ENCODE measurements around the gene AK8. TPM values are rescaled to one million over a fixed set of nuclear protein-coding genes. Genes with fewer than 3 reads are reported as not detected.
A peak's percentile ranks its signal among the peaks of the same experiment; 100 is the strongest.

The AK8 gene, protein sequence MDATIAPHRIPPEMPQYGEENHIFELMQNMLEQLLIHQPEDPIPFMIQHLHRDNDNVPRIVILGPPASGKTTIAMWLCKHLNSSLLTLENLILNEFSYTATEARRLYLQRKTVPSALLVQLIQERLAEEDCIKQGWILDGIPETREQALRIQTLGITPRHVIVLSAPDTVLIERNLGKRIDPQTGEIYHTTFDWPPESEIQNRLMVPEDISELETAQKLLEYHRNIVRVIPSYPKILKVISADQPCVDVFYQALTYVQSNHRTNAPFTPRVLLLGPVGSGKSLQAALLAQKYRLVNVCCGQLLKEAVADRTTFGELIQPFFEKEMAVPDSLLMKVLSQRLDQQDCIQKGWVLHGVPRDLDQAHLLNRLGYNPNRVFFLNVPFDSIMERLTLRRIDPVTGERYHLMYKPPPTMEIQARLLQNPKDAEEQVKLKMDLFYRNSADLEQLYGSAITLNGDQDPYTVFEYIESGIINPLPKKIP
- under 1 TPM; 0.10 to 0.36 TPM for total RNA-seq

DNA sequence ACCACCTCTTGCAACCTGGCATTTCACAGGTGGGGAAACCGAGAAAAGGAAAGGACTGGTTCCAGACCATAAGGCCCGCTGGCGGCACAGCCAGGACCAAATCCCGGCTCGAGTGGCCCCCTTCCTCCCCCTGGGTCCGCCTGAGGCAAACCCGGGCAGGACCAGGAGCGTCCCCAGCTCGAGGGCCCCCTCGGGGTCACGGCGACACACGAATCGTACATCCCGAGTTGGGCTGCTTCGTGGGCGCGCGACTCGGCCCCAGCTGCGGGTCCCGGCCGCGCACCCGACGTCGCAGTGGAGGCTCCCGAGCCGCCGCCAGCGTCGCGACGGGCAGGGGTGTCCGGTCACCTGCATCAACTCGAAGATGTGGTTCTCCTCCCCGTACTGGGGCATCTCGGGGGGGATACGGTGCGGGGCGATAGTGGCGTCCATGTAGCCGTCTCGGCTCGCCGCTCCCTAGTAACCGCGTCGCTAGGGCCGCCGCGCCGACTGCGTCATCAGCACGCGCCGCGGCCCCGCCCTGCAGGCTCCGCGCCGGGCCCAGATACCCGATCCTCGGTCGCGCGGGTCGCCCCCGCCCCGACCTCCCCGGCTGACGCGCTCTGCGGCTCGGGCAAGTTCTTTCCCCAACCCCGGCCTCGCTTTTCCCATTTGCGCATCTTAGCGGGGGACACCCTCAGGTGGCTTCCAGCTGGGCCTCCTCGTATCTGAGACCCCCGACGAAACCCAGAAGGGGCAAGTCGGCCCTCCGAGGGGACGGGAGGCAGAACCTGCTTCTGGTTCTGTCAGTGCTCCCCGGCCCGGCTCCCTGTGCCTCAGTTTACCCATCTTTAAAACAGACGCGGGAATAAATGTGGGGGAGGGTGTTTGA lies at the start of gene AK8:
Gene AK8, minus strand, starts transcription at position 461 of the 871 bp plus-strand sequence. Its CDS starts 29 bp downstream, at position 432.
- H3K9me3 Mint-ChIP-seq = no peaks in the 10 kb centered on the region
- peak within 1 kb of the TSS; percentile 12 for H3K27ac Mint-ChIP-seq
- H3K4me3 Mint-ChIP-seq = peak within 1 kb of the TSS; percentile 75
- no peaks in the 10 kb centered on the region for H3K36me3 Mint-ChIP-seq
- H3K4me1 Mint-ChIP-seq = peaks cover 13% of the 10 kb centered on the region
- H3K27me3 Mint-ChIP-seq = no peaks in the 10 kb centered on the region
- DNase-seq = peak; percentile 83

DNA sequence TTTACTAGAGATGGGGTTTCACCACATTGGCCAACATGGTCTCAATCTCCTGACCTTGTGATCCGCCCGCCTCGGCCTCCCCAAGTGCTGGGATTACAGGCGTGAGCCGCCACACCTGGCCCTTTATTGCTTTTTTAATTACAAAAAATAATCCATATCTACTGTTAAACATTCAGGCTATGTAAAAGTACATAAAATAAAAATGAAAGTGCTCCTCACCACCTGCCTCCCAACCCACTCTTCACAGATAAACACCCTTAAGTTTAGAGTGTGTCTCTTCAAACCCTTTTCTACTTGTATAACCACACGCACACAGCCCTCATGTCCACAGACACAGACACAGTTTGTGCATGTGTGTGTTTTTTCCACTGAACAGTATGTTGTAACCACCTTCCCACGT lies 49.6 kb upstream of the AK8 start:
- Mint-ChIP-seq H3K27me3 (no peaks in the 10 kb centered on the region), H3K4me3 (no peak overlapping the region), H3K9me3 (no peaks in the 10 kb centered on the region), H3K4me1 (peaks cover 2% of the 10 kb centered on the region), H3K27ac (no peak overlapping the region), H3K36me3 (peaks cover 8% of the 10 kb centered on the region)
- no peak for DNase-seq

DNA sequence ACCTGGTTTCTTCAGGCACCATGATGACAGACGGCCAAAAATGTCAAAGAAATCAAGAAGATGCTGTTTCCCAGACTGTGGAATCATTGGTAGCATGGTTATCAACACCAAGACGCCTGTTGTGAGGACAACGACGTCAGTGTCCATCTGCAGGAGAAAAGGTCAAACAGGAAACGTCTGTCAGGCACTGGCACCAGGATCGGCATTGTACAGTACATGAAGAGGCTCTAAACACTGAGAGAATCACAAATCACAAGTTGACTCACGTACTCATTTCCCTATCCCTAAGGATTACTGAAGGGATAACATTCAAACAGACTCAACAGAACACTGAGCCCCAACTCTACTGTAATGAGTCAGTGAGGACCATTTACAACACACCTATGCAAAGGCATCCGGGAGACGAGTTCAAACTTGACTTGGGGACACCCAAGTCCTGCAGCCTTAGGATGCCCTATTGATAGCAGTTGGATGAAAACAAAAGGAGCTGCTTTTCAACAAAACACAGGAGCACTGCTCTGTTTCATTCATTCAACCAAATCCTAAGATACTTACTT lies 45.3 kb upstream of the AK8 start:
- no peak for DNase-seq
- H3K9me3 Mint-ChIP-seq = no peaks in the 10 kb centered on the region
- no peak overlapping the region for H3K27ac Mint-ChIP-seq
- H3K36me3 Mint-ChIP-seq = peaks cover 6% of the 10 kb centered on the region
- no peaks in the 10 kb centered on the region for H3K27me3 Mint-ChIP-seq
- H3K4me3 Mint-ChIP-seq = no peak overlapping the region
- no peaks in the 10 kb centered on the region for H3K4me1 Mint-ChIP-seq

DNA sequence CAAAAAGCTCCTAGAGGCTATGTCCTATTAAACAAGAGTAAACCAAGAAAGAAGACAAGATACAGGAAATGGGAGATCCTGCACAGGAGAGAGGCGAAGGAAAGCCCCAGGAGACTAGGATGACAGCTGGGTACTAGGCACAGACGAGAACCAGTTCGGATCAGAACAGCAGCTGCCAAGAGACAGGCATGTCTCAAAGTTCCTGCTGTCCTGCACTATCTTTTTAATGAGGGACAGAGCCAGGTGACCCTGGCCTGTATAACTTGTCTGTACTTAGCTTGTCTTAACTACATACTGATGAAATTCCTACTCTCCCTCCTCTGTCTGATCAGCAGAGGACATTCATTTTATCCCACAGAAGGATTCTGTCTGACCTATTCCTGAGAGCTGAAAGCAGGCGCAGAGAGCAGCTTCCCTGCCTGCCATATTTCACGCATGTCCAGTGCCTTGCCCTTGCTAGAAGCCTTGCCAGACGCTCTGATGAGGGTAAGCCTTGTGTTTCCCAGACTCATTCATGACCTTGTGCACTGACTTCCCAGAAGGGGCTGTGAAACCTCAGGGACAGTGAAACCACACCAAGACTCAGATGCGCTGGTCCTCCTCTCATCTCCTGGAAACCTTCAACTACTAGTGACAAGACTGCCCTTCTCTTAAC lies 41.7 kb upstream of the AK8 start:
- DNase-seq = no peak
- no peaks in the 10 kb centered on the region for H3K4me1 Mint-ChIP-seq
- no peak overlapping the region for H3K4me3 Mint-ChIP-seq
- no peaks in the 10 kb centered on the region for H3K9me3 Mint-ChIP-seq
- peaks cover 16% of the 10 kb centered on the region for H3K36me3 Mint-ChIP-seq
- no peak overlapping the region for H3K27ac Mint-ChIP-seq
- no peaks in the 10 kb centered on the region for H3K27me3 Mint-ChIP-seq

DNA sequence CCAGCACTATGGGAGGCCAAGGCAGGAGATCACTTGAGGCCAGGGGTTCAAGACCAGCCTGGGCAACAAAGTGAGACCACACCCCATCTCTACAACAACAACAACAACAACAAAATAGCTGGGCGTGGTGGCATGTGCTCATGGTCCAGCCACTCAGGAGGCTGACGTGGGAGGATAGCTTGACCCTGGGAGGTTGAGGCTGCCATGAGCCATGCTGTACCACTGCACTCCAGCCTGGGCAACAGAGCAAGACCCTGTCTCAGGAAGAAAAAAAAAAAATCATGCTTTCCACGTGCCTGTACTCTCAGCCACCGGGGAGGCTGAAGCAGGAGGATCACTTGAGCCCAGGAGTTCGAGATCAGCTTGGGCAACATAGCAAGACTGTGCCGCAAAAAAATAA lies 36.8 kb upstream of the AK8 start:
- Mint-ChIP-seq H3K27me3 (no peaks in the 10 kb centered on the region), H3K27ac (no peak overlapping the region)

DNA sequence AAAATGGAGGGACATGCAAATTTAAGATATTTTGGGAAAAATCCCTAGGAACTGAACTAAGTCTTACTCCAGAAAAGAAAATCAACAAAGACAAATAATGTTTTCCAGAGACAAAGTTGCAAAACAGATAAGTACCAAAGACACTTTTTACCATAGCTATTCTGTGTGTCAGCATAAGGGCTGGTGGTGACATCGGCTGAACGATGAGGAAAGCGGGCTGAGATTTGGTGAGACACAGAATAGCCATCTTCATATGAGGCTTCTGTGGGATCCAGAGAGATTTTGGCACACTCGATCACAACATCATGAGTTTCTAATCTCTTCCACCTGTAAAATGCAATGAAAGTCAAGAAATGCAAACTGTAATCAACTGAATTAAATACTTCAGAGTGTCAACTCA lies 34.0 kb upstream of the AK8 start:
- Mint-ChIP-seq H3K9me3 (no peaks in the 10 kb centered on the region), H3K4me1 (peaks cover 12% of the 10 kb centered on the region), H3K27ac (no peak overlapping the region), H3K27me3 (no peaks in the 10 kb centered on the region), H3K36me3 (peaks cover 17% of the 10 kb centered on the region), H3K4me3 (no peak overlapping the region)
- DNase-seq = no peak

More for the DNA sequence above, 36.8 kb upstream of the AK8 start:
- no peak for DNase-seq
- no peaks in the 10 kb centered on the region for H3K9me3 Mint-ChIP-seq
- H3K36me3 Mint-ChIP-seq = peaks cover 21% of the 10 kb centered on the region
- no peak overlapping the region for H3K4me3 Mint-ChIP-seq
- H3K4me1 Mint-ChIP-seq = no peaks in the 10 kb centered on the region

DNA sequence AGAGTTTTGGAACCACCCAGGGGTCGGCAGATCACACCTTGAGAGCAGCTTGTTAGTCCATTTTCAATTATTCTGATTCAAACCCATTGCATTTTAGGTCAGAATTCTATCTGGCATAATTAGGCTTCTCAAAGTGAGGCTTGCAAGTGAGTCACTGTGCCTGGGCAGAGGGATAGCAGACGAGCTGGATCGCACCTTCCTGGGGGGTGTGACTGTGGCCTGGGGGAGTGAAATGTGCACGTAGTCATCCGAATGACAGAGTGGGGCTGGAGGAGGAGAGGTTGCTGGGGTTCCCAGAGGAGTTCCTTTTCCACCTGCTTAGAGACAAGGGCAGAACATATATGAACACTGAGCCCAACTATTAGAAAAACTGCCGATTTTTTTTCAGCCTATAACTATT lies 32.3 kb upstream of the AK8 start:
- H3K27me3 Mint-ChIP-seq = no peaks in the 10 kb centered on the region
- H3K9me3 Mint-ChIP-seq = no peaks in the 10 kb centered on the region
- peaks cover 12% of the 10 kb centered on the region for H3K4me1 Mint-ChIP-seq
- no peak overlapping the region for H3K4me3 Mint-ChIP-seq
- H3K27ac Mint-ChIP-seq = no peak overlapping the region
- no peak for DNase-seq
- H3K36me3 Mint-ChIP-seq = peaks cover 11% of the 10 kb centered on the region

DNA sequence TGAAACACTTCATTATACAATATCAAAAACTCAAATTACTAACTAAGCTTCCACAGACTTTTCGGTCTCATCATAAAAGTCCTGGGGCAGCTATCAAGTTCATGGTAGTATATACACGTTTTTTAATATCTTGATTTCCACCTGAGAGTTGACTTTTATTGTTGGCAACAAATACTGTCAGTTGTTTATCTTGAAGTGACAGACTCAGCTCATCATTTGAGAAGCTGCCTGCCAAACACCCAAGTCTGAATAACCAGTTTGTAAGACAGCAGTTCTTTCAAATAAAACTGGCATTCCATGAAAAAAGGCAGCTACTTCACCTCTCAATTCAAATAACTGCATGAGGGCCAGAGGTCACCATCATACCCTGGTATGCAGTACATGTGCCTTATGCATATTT lies 31.2 kb upstream of the AK8 start:
- Mint-ChIP-seq H3K4me3 (no peak overlapping the region), H3K27ac (no peak overlapping the region), H3K4me1 (peaks cover 12% of the 10 kb centered on the region), H3K9me3 (no peaks in the 10 kb centered on the region), H3K36me3 (peaks cover 11% of the 10 kb centered on the region), H3K27me3 (no peaks in the 10 kb centered on the region)
- no peak for DNase-seq

DNA sequence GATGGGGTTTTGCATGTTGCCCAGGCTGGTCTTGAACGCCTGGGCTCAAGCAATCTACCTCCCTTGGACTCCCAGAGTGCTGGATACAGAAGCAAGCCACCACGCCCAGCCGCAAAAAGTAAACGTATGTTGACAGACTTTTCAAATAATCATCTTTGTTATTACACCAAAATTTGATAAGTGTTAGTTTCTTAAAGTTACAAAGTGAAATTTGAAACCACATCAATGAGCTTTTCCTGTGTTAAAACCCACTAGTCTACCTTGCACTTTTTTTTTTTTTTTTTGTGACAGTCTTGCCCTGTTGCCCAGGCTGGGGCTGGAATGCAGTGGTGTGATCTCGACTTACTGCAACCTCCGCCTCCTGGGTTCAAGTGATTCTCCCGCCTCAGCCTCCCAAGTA lies 30.6 kb upstream of the AK8 start:
- H3K27ac Mint-ChIP-seq = no peak overlapping the region
- no peak for DNase-seq
- H3K27me3 Mint-ChIP-seq = no peaks in the 10 kb centered on the region
- peaks cover 11% of the 10 kb centered on the region for H3K36me3 Mint-ChIP-seq
- no peak overlapping the region for H3K4me3 Mint-ChIP-seq
- no peaks in the 10 kb centered on the region for H3K9me3 Mint-ChIP-seq
- H3K4me1 Mint-ChIP-seq = peaks cover 12% of the 10 kb centered on the region

DNA sequence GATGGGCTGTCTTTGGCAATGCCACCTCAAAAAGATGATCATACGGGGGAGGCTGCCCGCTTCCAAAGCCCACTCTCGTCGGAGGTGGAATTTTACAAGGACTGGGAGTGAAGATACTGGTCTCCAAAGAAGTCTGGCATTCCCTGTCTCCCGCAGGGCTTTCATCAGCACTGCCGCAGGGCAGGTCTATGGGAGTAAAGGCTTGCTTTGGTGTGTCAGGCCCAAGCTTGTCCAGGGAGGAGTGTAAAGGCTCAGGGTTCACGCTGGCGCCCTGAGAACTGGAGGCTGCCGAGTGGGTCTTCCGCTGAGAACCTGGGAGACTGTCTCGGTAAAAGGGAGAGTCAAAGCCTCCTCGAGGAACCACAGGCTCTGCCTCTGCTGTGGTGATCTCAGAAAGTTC lies 27.6 kb upstream of the AK8 start:
- Mint-ChIP-seq H3K4me3 (no peak overlapping the region), H3K9me3 (no peaks in the 10 kb centered on the region), H3K27ac (no peak overlapping the region), H3K4me1 (peaks cover 20% of the 10 kb centered on the region), H3K36me3 (peaks cover 4% of the 10 kb centered on the region), H3K27me3 (no peaks in the 10 kb centered on the region)
- no peak for DNase-seq

DNA sequence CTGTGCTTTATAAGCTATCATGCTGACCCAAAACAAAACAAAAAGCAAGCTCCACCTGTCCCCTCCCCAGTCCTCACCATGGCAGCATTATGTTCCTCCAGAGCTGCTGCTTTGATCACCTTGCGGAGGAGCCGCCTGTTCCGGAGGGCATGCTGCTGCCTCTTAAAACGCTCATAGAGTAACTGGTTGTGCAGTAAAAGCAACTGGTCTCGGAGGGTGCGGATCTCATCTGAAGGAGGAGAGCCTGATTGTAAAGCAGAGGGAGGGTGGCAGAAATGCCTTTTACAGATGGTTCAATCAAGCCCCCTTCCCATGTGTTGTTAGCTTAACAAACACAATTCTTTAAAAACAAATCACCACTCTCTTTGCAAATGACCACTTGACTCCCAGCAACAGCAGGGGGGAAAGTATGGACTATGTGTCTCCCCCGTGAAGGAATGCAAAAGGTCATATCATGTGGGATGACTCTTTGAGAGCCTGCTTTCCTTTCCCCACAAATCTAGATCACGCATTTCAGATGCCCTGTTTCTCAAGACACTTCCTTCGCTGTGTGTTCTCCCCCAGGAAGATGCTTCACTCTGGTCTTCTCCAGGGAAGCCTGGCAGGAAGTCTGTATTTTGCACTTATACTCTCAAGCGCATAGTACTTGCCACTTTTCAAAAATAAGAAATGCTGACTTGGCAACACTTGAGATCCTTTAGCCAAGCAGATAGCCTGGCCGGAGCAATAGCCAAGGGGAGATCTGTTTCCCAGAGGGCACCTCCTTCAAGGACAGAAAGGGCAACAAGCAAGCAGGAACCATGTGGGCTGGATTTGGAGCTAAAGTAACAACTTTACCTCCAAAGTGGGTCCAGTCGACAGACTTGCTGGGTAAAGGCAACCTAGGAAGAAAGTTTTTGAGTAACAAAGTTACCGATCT lies 25.7 kb upstream of the AK8 start:
- Mint-ChIP-seq H3K36me3 (peaks cover 2% of the 10 kb centered on the region), H3K4me3 (no peak overlapping the region), H3K27me3 (no peaks in the 10 kb centered on the region), H3K27ac (no peak overlapping the region), H3K9me3 (no peaks in the 10 kb centered on the region), H3K4me1 (peaks cover 15% of the 10 kb centered on the region)
- DNase-seq = no peak

DNA sequence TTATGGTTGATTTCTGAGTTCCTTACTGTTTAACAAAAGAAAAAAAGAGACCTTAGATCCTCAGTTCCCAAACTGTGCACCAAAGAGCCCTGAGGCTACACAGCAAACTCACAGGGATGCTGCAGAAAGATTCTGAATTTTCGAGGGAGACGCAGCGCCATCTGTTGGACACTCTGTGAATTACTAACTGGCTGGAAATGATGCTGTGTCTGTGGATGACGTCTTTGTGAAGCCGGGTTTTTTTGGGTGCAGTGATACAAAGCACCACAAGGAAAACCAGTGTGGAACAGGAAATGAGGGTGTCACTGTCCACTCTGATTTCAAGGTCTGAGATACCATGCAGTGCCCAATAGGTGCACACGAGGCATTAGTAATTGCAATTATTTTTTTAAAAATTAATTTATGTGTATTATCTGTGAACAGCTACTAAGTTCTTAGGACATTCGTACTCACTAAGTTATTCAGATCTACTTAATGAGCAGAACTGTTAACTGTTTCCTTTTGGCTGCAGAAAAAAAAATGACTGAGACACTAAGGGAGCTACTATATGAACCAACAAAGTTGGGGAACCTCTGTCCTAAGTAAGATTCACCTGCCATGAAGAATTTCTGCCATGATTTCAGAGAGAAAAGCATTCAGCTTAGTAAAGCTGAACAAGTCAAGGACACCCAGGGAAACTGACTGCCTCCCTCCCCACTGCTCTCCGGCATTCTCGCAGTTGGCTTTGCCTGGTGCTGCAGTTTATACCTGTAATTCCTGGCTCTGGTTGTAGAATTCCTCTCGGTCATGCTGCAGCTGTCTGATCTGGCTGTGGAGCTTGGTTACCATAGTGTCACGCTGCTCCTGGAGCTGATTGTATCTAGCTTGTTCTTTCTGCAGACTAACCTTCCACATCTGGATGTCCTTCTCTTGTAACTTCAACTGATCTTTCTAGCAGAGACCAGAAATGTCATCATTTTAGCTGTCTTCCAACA lies 24.1 kb upstream of the AK8 start:
- Mint-ChIP-seq H3K4me1 (peaks cover 9% of the 10 kb centered on the region), H3K27me3 (no peaks in the 10 kb centered on the region), H3K4me3 (no peak overlapping the region), H3K27ac (no peak overlapping the region), H3K36me3 (peaks cover 2% of the 10 kb centered on the region), H3K9me3 (no peaks in the 10 kb centered on the region)
- peak; percentile 69 for DNase-seq

DNA sequence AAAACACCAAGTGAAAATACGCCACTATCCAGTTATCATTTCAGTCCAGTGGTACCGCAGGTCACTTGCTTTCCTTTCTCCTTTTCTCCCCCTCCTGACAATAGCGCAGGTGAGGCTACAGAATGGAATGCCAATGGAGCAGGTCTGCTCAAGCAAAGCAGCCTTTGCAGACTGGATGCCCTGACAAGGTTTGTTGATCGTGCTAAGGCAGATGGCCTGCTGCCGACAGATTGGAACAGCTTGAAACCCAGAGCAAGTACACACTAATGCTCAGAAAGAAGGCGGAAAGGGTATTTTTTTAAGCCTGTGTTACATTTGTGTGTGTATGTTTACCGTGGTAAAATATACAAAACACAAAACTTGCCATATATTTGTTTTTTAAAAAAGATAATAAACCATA lies 20.0 kb upstream of the AK8 start:
- no peak for DNase-seq
- no peaks in the 10 kb centered on the region for H3K27me3 Mint-ChIP-seq
- no peak overlapping the region for H3K4me3 Mint-ChIP-seq
- H3K36me3 Mint-ChIP-seq = peaks cover 4% of the 10 kb centered on the region
- H3K27ac Mint-ChIP-seq = no peak overlapping the region
- no peaks in the 10 kb centered on the region for H3K9me3 Mint-ChIP-seq
- H3K4me1 Mint-ChIP-seq = peaks cover 9% of the 10 kb centered on the region
